Astrocyte (in vitro differentiated cells and primary cell): Measurements from ENCODE around the gene PLEKHG7. TPM values are rescaled to one million over a fixed set of nuclear protein-coding genes. Genes with fewer than 3 reads are reported as not detected.

Experiments used
- DNase-seq: peaks from one replicate; pipeline ENCODE4 v3.0.0-alpha.2; 2010; ENCODE audit warnings: low read depth
- FAIRE-seq: peaks from 2 replicates; lab custom pipeline; 2011; peaks lifted over from hg19 to GRCh38; lab: Jason Lieb, UNC
- H2AFZ ChIP-seq: 2 replicates; pipeline ENCODE4 v1.6.0; 2012; ENCODE audit warnings: low read depth, low read length, inconsistent platforms
- H3K27ac ChIP-seq: 2 replicates; pipeline ENCODE4 v1.5.1; 2011; ENCODE audit warnings: low read depth, low read length, inconsistent platforms
- H3K27me3 ChIP-seq: 2 replicates; pipeline ENCODE4 v1.6.0; 2011; ENCODE audit warnings: low read length, inconsistent platforms; ENCODE audit not compliant: insufficient read depth
- H3K36me3 ChIP-seq: 2 replicates; pipeline ENCODE4 v1.5.1; 2011; ENCODE audit warnings: low read length, inconsistent platforms; ENCODE audit not compliant: insufficient read depth
- H3K4me1 ChIP-seq: 2 replicates; pipeline ENCODE4 v1.5.1; 2011; ENCODE audit warnings: low read length, inconsistent platforms; ENCODE audit not compliant: insufficient read depth
- H3K4me2 ChIP-seq: 2 replicates; pipeline ENCODE4 v1.6.0; 2012; ENCODE audit warnings: low read length, inconsistent platforms
- H3K4me3 ChIP-seq: 2 replicates; pipeline ENCODE4 v1.5.1; 2011; ENCODE audit warnings: low read depth, mild to moderate bottlenecking, low read length, inconsistent platforms; ENCODE audit not compliant: insufficient read depth
- H3K79me2 ChIP-seq: 2 replicates; pipeline ENCODE4 v1.6.0; 2012; ENCODE audit warnings: mild to moderate bottlenecking, low read length, inconsistent platforms; ENCODE audit not compliant: insufficient read depth
- H3K9ac ChIP-seq: 2 replicates; pipeline ENCODE4 v1.6.0; 2012; ENCODE audit warnings: mild to moderate bottlenecking, low read length, inconsistent platforms
- H3K9me3 ChIP-seq: 2 replicates; pipeline ENCODE4 v1.5.1; 2012; ENCODE audit warnings: low read depth, mild to moderate bottlenecking, low read length, inconsistent platforms; ENCODE audit not compliant: insufficient read depth
- H4K20me1 ChIP-seq: 2 replicates; pipeline ENCODE4 v1.6.0; 2012; ENCODE audit warnings: low read length, inconsistent platforms; ENCODE audit not compliant: insufficient read depth
- H3K27ac Mint-ChIP-seq: one replicate; pipeline ENCODE4 v1.8.0; 2021; ENCODE audit warnings: mild to moderate bottlenecking, mixed read lengths; ENCODE audit not compliant: unreplicated experiment
- H3K27me3 Mint-ChIP-seq: one replicate; pipeline ENCODE4 v1.8.0; 2021; ENCODE audit warnings: low read depth, mixed read lengths; ENCODE audit not compliant: unreplicated experiment
- H3K36me3 Mint-ChIP-seq: one replicate; pipeline ENCODE4 v1.8.0; 2021; ENCODE audit warnings: low read depth, mixed read lengths; ENCODE audit not compliant: unreplicated experiment
- H3K4me1 Mint-ChIP-seq: one replicate; pipeline ENCODE4 v1.8.0; 2021; ENCODE audit warnings: low read depth, mixed read lengths; ENCODE audit not compliant: unreplicated experiment
- H3K4me3 Mint-ChIP-seq: one replicate; pipeline ENCODE4 v1.8.0; 2021; ENCODE audit warnings: mild to moderate bottlenecking, moderate library complexity, mixed read lengths; ENCODE audit not compliant: unreplicated experiment
- H3K9me3 Mint-ChIP-seq: one replicate; pipeline ENCODE4 v1.8.0; 2021; ENCODE audit warnings: mild to moderate bottlenecking, mixed read lengths; ENCODE audit not compliant: unreplicated experiment
- CTCF ChIP-seq: IDR thresholded peaks from 2 replicates; pipeline ENCODE4 v1.5.1; 2011; ENCODE audit warnings: low read depth, mild to moderate bottlenecking, inconsistent platforms, low read length, moderate library complexity; ENCODE audit not compliant: insufficient read depth
- EZH2 ChIP-seq: IDR thresholded peaks from 2 replicates; pipeline ENCODE4 v1.6.1; 2012; ENCODE audit warnings: mild to moderate bottlenecking, low read length, inconsistent platforms; ENCODE audit not compliant: insufficient read depth
- total RNA-seq: library from RNA; stranded (reverse); gene quantifications from 2 replicates; pipeline ENCODE4 v1.2.1, GENCODE V29; 2021

Gene PLEKHG7
- total RNA-seq, 1 donor from 2014 or later, result 0.68 TPM

GRCh38 chr12:92717202-92717601 lies 14.4 kb downstream of the PLEKHG7 start:
- Histone ChIP-seq H4K20me1 (no peaks in the 10 kb centered on the region), H3K27ac (no peak overlapping the region), H3K4me3 (no peak overlapping the region), H3K4me2 (no peak overlapping the region), H3K79me2 (no peaks in the 10 kb centered on the region), H2AFZ (no peak overlapping the region), H3K36me3 (no peaks in the 10 kb centered on the region), H3K9ac (no peak overlapping the region), H3K27me3 (no peaks in the 10 kb centered on the region), H3K4me1 (peaks cover 10% of the 10 kb centered on the region), H3K9me3 (no peaks in the 10 kb centered on the region)
- Mint-ChIP-seq H3K27me3 (peaks cover 4% of the 10 kb centered on the region), H3K4me3 (no peak overlapping the region), H3K9me3 (peaks cover 8% of the 10 kb centered on the region), H3K27ac (no peak overlapping the region), H3K4me1 (peaks cover 9% of the 10 kb centered on the region), H3K36me3 (no peaks in the 10 kb centered on the region)
- no peak for FAIRE-seq
- DNase-seq, result peak; percentile 2
- TF ChIP-seq EZH2 (no peak), CTCF (peak; percentile 17)

- H3K36me3 Mint-ChIP-seq, result no peaks in the 10 kb centered on the region
- H3K9me3 Mint-ChIP-seq, result peaks cover 10% of the 10 kb centered on the region
- Histone ChIP-seq H3K9me3 (no peaks in the 10 kb centered on the region), H3K4me2 (no peak overlapping the region), H3K79me2 (no peaks in the 10 kb centered on the region), H3K4me1 (peaks cover 10% of the 10 kb centered on the region), H4K20me1 (no peaks in the 10 kb centered on the region), H3K27ac (no peak overlapping the region), H3K9ac (no peak overlapping the region), H3K36me3 (no peaks in the 10 kb centered on the region), H2AFZ (no peak overlapping the region), H3K27me3 (no peaks in the 10 kb centered on the region), H3K4me3 (no peak overlapping the region)
- FAIRE-seq, result no peak
- H3K27me3 Mint-ChIP-seq, result peaks cover 4% of the 10 kb centered on the region
- H3K27ac Mint-ChIP-seq, result no peak overlapping the region
- no peak overlapping the region for H3K4me3 Mint-ChIP-seq
- no peak for DNase-seq
- H3K4me1 Mint-ChIP-seq, result peaks cover 9% of the 10 kb centered on the region
- TF ChIP-seq EZH2, result no peak
- TF ChIP-seq CTCF, result no peak
These were observed 15.7 kb downstream of the PLEKHG7 start for GRCh38 chr12:92718483-92718990.

GRCh38 chr12:92719674-92720073 lies 16.9 kb downstream of the PLEKHG7 start:
- Histone ChIP-seq H3K9me3 (no peaks in the 10 kb centered on the region), H2AFZ (no peak overlapping the region), H3K79me2 (no peaks in the 10 kb centered on the region), H3K27ac (no peak overlapping the region), H3K36me3 (no peaks in the 10 kb centered on the region), H4K20me1 (no peaks in the 10 kb centered on the region), H3K9ac (no peak overlapping the region), H3K4me3 (no peak overlapping the region), H3K4me2 (no peak overlapping the region), H3K4me1 (peaks cover 10% of the 10 kb centered on the region), H3K27me3 (no peaks in the 10 kb centered on the region)
- FAIRE-seq (no peak), DNase-seq (peak; percentile 53)
- H3K27me3 Mint-ChIP-seq, result peaks cover 4% of the 10 kb centered on the region
- H3K4me1 Mint-ChIP-seq, result peaks cover 9% of the 10 kb centered on the region
- peaks cover 8% of the 10 kb centered on the region for H3K9me3 Mint-ChIP-seq
- no peak overlapping the region for H3K27ac Mint-ChIP-seq
- no peaks in the 10 kb centered on the region for H3K36me3 Mint-ChIP-seq
- H3K4me3 Mint-ChIP-seq, result no peak overlapping the region
- TF ChIP-seq EZH2 (no peak), CTCF (no peak)
